Small intestine (tissue), 16 donors: Measurements from ENCODE around the gene C22orf39. TPM values are rescaled to one million over a fixed set of nuclear protein-coding genes. Genes with fewer than 3 reads are reported as not detected.

Experiments used
- DNase-seq, 2 donors: peaks; one replicate each; pipeline versions ENCODE4 v3.0.0 to v3.0.0-alpha.2; 2013
- FAIRE-seq: peaks from 2 replicates; lab custom pipeline; 2012; peaks lifted over from hg19 to GRCh38; lab: Jason Lieb, UNC
- H3K27ac ChIP-seq, 3 donors: one replicate each; pipeline ENCODE4 v1.5.1; 2013; ENCODE audit warnings: low read length in 2 of 3, mild to moderate bottlenecking in 2 of 3, control low read depth in 1 of 3, inconsistent platforms in 1 of 3, low read depth in 1 of 3, moderate library complexity in 1 of 3
- H3K27me3 ChIP-seq, 3 donors: one replicate each; pipeline ENCODE4 v1.6.1; 2013; ENCODE audit warnings: low read length in 3 of 3, inconsistent platforms in 1 of 3; ENCODE audit not compliant: control insufficient read depth in 3 of 3, insufficient read depth in 3 of 3
- H3K36me3 ChIP-seq, 3 donors: one replicate each; pipeline ENCODE4 v1.6.1; 2013; ENCODE audit warnings: low read length in 3 of 3, inconsistent platforms in 1 of 3, low read depth in 1 of 3, mild to moderate bottlenecking in 1 of 3, moderate library complexity in 1 of 3; ENCODE audit not compliant: control insufficient read depth in 3 of 3, insufficient read depth in 2 of 3
- H3K4me1 ChIP-seq, 3 donors: one replicate each; pipeline ENCODE4 v1.6.1; 2013; ENCODE audit warnings: low read length in 2 of 3, inconsistent platforms in 1 of 3, low read depth in 1 of 3, mild to moderate bottlenecking in 1 of 3, moderate library complexity in 1 of 3; ENCODE audit not compliant: control insufficient read depth in 3 of 3, insufficient read depth in 2 of 3
- H3K4me3 ChIP-seq, 3 donors: one replicate each; pipeline ENCODE4 v1.5.1; 2013; ENCODE audit warnings: low read length in 3 of 3, control low read depth in 1 of 3, inconsistent platforms in 1 of 3, low read depth in 1 of 3, mild to moderate bottlenecking in 1 of 3, moderate library complexity in 1 of 3
- H3K9me3 ChIP-seq, 2 donors: one replicate each; pipeline ENCODE4 v1.6.1; 2013; ENCODE audit warnings: low read depth in 1 of 2, low read length in 1 of 2; ENCODE audit not compliant: control insufficient read depth in 2 of 2, insufficient read depth in 1 of 2
- WGBS, 3 donors: extraction: QIAGEN DNeasy Blood & Tissue Kit; methylation state at CpG; one replicate each; pipeline ENCODE4 v1.1.7; 2013; 5-methylcytosine and 5-hydroxymethylcytosine counted together
- long read RNA-seq, 10 donors: transcript quantifications; one replicate each; lab custom pipeline, GENCODE V29; 2026
- polyA plus RNA-seq, 4 donors: library from polyadenylated mRNA; stranded (reverse) in 3 of 4; unstranded in 1 of 4; fragments of 200-250 nt in 3 of 4; fragments of 120-200 nt in 1 of 4; gene quantifications; one replicate each; pipeline versions ENCODE4 v1.2.1 to v1.2.3, GENCODE V29; 2013
- donor health status: healthy with polysubstance abuse.
- donor health status: control.
- donor health status: control.
- donor health status: Bipolar disorder and iron deficiency.
- donor health status: healthy.

The C22orf39 gene, protein sequence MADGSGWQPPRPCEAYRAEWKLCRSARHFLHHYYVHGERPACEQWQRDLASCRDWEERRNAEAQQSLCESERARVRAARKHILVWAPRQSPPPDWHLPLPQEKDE
- polyA plus RNA-seq: 10 to 100 TPM; 28.6 to 32.2 (median 29.4) TPM
- long read RNA-seq, donor 1, transcript C22orf39-202 (3 exons, 3,350 nt): minor isoform, 6 of 161 reads
- long read RNA-seq, donor 1, transcript C22orf39-203 (3 exons, 1,005 nt): major isoform, 19 of 161 reads
- long read RNA-seq, donor 1, partial matches to known transcripts: 38 of 161 reads
- long read RNA-seq, donor 1, other reads (novel, unspliced or antisense): 98 of 161 reads
- long read RNA-seq, donor 2, transcript C22orf39-203 (3 exons, 1,005 nt): major isoform, 5 of 33 reads
- long read RNA-seq, donor 2, partial matches to known transcripts: 0 of 33 reads
- long read RNA-seq, donor 2, other reads (novel, unspliced or antisense): 26 of 33 reads
- long read RNA-seq, donor 3, transcript C22orf39-203 (3 exons, 1,005 nt): major isoform, 13 of 15 reads
- long read RNA-seq, donor 3, partial matches to known transcripts: 0 of 15 reads
- long read RNA-seq, donor 3, other reads (novel, unspliced or antisense): 0 of 15 reads
- long read RNA-seq, donor 4: 0 reads
- long read RNA-seq, donor 5, partial matches to known transcripts: 0 of 5 reads
- long read RNA-seq, donor 5, other reads (novel, unspliced or antisense): 0 of 5 reads
- long read RNA-seq, donor 6, transcript C22orf39-203 (3 exons, 1,005 nt): major isoform, 14 of 18 reads
- long read RNA-seq, donor 6, partial matches to known transcripts: 0 of 18 reads
- long read RNA-seq, donor 6, other reads (novel, unspliced or antisense): 0 of 18 reads
- long read RNA-seq, donor 7, transcript C22orf39-203 (3 exons, 1,005 nt): major isoform, 46 of 84 reads
- long read RNA-seq, donor 7, transcript C22orf39-202 (3 exons, 3,350 nt): minor isoform, 20 of 84 reads
- long read RNA-seq, donor 7, partial matches to known transcripts: 18 of 84 reads
- long read RNA-seq, donor 7, other reads (novel, unspliced or antisense): 0 of 84 reads
- long read RNA-seq, donor 8: 0 reads
- long read RNA-seq, donor 9, partial matches to known transcripts: 0 of 2 reads
- long read RNA-seq, donor 9, other reads (novel, unspliced or antisense): 0 of 2 reads
- long read RNA-seq, donor 10, transcript C22orf39-202 (3 exons, 3,350 nt): minor isoform, 5 of 23 reads
- long read RNA-seq, donor 10, transcript C22orf39-203 (3 exons, 1,005 nt): major isoform, 13 of 23 reads
- long read RNA-seq, donor 10, partial matches to known transcripts: 5 of 23 reads
- long read RNA-seq, donor 10, other reads (novel, unspliced or antisense): 0 of 23 reads

DNA sequence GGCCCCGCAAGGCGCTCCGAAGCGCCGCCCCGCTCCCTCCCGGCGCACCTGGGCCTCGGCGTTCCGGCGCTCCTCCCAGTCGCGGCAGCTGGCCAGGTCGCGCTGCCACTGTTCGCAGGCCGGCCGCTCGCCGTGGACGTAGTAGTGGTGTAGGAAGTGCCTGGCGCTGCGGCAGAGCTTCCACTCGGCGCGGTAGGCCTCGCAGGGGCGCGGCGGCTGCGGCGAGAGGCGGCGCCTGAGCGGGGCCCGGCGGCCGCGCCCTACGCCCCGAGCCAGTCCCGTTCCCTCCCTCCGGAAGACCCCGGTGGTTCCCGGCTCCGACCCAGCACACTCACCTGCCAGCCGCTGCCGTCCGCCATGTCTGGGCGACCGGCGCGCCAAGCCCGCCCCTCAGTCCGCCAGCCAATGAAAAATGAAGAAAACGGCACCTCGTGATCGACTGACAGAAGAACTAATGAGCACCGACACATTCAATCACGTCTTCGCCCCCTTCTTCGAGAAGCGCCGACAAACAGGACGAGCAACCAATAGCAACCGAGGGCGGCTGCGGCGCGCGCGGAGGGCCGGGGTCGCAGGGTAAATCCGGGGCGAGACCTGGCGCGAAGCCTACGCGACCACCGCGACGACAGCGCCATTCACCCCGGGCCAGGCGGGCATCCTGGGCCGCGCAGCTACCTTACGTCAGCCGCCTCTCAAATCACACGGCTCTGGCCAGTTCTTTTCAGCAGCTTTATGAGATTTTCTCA lies at the start of gene C22orf39:
TSS of gene C22orf39 (minus strand) at position 382 of the 746 bp plus-strand sequence. CDS start at position 359, 23 bp downstream.
- no peak for FAIRE-seq
- WGBS, 3 donors: 0 to 1% (median 0%) methylated on average over 79 to 92 of the region's 92 CpGs
- peaks cover 3 to 22% (median 6%) of the 10 kb centered on the region in 3 donors for H3K4me1 ChIP-seq
- no peaks in the 10 kb centered on the region for H3K9me3 ChIP-seq
- H3K36me3 ChIP-seq: peaks cover 4 to 35% (median 9%) of the 10 kb centered on the region in 3 donors
- H3K4me3 ChIP-seq: peak within 1 kb of the TSS; percentile 64 to 91 (median 71)
- peak; percentile 95 for DNase-seq
- H3K27ac ChIP-seq: peak within 1 kb of the TSS; percentile 84 to 98 (median 89)
- no peaks in the 10 kb centered on the region for H3K27me3 ChIP-seq

DNA sequence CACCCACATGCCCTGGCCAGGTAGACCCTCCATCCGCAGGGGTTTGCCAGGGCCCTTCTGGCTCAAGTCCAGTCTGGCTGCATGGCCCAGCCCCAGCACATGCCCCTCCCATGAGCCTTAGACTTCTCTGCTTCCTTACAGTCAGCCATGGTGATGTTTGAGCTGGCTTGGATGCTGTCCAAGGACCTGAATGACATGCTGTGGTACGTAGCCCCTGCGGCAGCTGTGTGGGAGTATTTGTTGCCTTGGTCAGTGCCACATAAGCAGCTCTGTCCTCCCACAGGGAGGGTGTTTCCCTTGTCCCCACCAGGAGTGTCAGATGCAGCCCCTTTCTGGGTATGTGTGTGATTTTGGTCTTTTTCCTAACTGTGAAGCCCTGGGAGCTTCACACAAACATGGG lies 49.7 kb upstream of the C22orf39 start:
- peaks cover 0 to 25% (median 0%) of the 10 kb centered on the region in 3 donors for H3K36me3 ChIP-seq
- no peak overlapping the region for H3K4me3 ChIP-seq
- DNase-seq (no peak), FAIRE-seq (no peak)
- WGBS, 3 donors: 64 to 90% (median 78%) methylated on average over 3 of the region's 3 CpGs
- H3K4me1 ChIP-seq: no peaks in the 10 kb centered on the region
- no peak overlapping the region for H3K27ac ChIP-seq
- H3K27me3 ChIP-seq: no peaks in the 10 kb centered on the region
- no peaks in the 10 kb centered on the region for H3K9me3 ChIP-seq

DNA sequence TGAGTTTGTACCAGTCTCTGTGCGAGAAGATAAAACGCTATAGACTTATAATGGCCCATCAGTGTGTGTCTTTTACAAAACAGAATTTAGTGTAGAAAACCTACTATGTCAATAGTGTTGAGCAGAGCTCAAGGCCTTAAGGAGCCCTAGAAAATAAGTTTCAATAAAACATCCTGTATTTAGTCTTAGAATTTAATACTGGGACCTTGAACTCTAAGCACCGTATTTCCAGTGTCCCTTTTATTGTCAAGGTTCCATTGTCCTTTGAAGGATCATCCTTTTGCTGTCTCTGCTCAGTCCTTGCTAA lies 48.8 kb upstream of the C22orf39 start:
- Histone ChIP-seq H3K9me3 (no peaks in the 10 kb centered on the region), H3K4me1 (no peaks in the 10 kb centered on the region), H3K27me3 (no peaks in the 10 kb centered on the region), H3K27ac (no peak overlapping the region), H3K4me3 (no peak overlapping the region), H3K36me3 (peaks cover 0 to 25% (median 0%) of the 10 kb centered on the region in 3 donors)
- WGBS, 3 donors: 96 to 99% (median 97%) methylated on average over 3 of the region's 3 CpGs
- FAIRE-seq: no peak
- no peak for DNase-seq

DNA sequence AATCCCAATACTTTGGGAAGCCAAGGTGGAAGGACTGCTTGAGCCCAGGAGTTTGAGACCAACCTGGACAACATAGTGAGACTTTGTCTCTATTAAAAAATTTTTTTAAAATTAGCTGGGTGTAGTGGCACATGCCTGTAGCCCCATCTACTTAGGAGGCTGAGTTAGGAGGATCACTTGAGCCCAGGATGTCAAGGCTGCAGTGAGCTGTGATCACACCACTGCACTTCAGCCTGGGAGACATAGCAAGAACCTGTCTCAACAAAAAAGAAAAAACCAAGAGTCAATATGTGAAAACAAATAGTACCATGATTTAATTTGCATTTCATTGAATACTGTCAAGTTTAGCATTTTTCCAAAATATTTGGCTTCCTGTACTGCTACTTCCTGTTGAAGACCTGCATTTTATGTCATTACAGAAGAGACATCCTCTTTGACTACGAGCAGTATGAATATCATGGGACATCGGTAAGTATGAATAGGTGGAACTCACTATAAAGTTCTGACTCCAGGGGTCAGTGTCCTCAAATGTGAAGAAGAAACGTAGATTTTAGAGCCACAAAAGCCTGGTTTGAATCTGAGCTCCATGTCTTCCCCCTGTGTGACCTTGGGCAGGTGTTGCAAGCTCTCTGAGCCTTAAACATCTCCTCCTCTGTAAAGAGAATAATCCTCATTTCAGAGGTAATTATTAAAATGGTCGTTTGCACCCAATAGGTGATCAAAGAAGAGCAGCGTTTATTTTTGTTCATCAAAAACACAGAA lies 48.2 kb upstream of the C22orf39 start:
- H3K36me3 ChIP-seq: peaks cover 0 to 25% (median 0%) of the 10 kb centered on the region in 3 donors
- no peak for DNase-seq
- no peak for FAIRE-seq
- WGBS, 3 donors: 72 to 79% (median 75%) methylated on average over 5 of the region's 5 CpGs
- H3K9me3 ChIP-seq: no peaks in the 10 kb centered on the region
- H3K4me1 ChIP-seq: no peaks in the 10 kb centered on the region
- H3K4me3 ChIP-seq: no peak overlapping the region
- no peak overlapping the region for H3K27ac ChIP-seq
- no peaks in the 10 kb centered on the region for H3K27me3 ChIP-seq

DNA sequence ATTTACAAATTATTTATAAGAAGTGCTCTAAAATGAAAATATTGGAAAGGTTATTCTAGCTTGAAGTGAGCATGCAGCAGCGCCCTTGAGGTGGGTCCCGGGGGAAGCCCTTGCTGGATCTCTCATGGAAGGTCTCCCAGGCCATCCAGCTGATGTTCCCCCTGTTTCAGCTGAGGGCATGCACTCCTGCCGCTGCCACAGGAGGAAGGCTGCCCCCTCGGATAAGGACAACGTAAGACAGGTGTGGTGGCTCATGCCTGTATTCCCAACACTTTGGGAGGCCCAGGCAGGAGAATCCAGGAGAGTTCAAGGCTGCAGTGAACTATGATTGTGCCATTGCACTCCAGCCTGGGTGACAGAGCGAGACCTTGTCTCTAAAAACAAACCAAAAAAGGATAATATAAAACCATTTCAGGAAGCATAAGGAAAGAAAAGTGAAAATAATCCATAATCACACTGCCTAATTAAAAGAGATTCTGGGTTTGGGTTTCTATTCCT lies 47.2 kb upstream of the C22orf39 start:
- FAIRE-seq: no peak
- Histone ChIP-seq H3K4me1 (no peaks in the 10 kb centered on the region), H3K27me3 (no peaks in the 10 kb centered on the region), H3K9me3 (no peaks in the 10 kb centered on the region), H3K4me3 (no peak overlapping the region), H3K36me3 (peaks cover 0 to 25% (median 0%) of the 10 kb centered on the region in 3 donors), H3K27ac (no peak overlapping the region)
- DNase-seq: no peak
- 92 to 97% (median 93%) methylated on average over 6 of the region's 6 CpGs for WGBS, 3 donors

DNA sequence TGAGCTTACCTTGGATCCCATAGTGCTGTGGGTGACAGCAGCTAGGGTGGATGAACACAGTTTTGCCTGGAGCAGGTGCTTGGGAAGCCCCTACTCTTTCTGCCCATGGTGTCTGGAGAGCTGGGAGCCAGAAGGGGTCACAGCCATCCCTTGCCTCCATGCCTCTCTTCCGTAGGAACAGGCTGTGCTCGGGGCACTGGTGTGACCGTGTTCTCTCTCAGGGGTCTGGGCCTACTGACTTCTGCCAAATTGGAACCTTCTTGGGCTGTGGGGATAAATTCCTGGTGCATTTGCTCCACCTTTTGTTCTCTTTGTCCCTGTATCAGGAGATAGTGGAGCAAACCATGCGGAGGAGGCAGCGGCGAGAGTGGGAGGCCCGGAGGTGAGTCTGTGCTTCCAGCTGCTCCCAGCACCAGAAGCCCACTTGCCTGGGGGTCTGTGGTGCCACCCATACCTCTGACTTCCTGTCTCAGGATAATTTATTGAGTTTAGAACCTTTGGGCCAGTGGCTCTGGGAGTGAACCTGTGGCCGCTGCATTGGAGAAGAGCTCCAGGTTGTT lies 46.6 kb upstream of the C22orf39 start:
- WGBS, 3 donors: 97 to 98% (median 98%) methylated on average over 8 of the region's 8 CpGs
- H3K27me3 ChIP-seq: no peaks in the 10 kb centered on the region
- no peak overlapping the region for H3K4me3 ChIP-seq
- H3K4me1 ChIP-seq: no peaks in the 10 kb centered on the region
- no peak for DNase-seq
- H3K36me3 ChIP-seq: peaks cover 0 to 22% (median 0%) of the 10 kb centered on the region in 3 donors
- FAIRE-seq: no peak
- H3K9me3 ChIP-seq: no peaks in the 10 kb centered on the region
- no peak overlapping the region for H3K27ac ChIP-seq
